Measurements from ENCODE around the gene SERPINA1.

DNA sequence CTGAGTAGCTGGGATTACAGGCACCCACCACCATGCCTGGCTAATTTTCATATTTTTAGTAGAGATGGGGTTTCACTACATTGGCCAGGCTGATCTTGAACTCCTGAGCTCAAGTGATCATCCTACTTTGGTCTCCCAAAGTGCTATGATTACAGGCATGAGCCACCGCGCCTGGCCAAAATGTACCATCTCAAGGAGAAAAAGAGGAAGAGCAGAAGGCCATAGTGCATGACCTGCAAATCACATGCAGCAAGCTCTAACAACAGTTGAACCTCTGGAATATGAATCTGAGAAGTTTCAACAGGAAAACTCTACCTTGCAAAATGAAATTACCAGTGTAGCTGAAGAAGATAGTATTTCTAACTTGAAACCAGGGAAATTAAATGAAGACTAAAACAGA, 17.1 kb upstream of the SERPINA1 start:
- TF ChIP-seq, protein P1, sequence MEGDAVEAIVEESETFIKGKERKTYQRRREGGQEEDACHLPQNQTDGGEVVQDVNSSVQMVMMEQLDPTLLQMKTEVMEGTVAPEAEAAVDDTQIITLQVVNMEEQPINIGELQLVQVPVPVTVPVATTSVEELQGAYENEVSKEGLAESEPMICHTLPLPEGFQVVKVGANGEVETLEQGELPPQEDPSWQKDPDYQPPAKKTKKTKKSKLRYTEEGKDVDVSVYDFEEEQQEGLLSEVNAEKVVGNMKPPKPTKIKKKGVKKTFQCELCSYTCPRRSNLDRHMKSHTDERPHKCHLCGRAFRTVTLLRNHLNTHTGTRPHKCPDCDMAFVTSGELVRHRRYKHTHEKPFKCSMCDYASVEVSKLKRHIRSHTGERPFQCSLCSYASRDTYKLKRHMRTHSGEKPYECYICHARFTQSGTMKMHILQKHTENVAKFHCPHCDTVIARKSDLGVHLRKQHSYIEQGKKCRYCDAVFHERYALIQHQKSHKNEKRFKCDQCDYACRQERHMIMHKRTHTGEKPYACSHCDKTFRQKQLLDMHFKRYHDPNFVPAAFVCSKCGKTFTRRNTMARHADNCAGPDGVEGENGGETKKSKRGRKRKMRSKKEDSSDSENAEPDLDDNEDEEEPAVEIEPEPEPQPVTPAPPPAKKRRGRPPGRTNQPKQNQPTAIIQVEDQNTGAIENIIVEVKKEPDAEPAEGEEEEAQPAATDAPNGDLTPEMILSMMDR (IDR thresholded peaks at IDR 0.05) = no peak
- TF ChIP-seq POLR2A (IDR thresholded peaks at IDR 0.05) = no peak
